NCI-H2107 treated with DMSO at 0.1 percent for 48 hours (cell line): ENCODE data around the gene NEIL1.
A peak's percentile ranks its signal among the peaks of the same experiment; 100 is the strongest.
"Not testable (repeated sequence)": the region's sequence is repeated elsewhere in the genome, so short reads cannot be mapped to it uniquely, and the experiment has no call there.

ENCODE experiments used
- DNase-seq: peaks from one replicate; lab custom pipeline; 2025; ENCODE audit not compliant: unreplicated experiment; lab: John Stamatoyannopoulos, UW

NEIL1 gene, protein sequence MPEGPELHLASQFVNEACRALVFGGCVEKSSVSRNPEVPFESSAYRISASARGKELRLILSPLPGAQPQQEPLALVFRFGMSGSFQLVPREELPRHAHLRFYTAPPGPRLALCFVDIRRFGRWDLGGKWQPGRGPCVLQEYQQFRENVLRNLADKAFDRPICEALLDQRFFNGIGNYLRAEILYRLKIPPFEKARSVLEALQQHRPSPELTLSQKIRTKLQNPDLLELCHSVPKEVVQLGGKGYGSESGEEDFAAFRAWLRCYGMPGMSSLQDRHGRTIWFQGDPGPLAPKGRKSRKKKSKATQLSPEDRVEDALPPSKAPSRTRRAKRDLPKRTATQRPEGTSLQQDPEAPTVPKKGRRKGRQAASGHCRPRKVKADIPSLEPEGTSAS

DNA sequence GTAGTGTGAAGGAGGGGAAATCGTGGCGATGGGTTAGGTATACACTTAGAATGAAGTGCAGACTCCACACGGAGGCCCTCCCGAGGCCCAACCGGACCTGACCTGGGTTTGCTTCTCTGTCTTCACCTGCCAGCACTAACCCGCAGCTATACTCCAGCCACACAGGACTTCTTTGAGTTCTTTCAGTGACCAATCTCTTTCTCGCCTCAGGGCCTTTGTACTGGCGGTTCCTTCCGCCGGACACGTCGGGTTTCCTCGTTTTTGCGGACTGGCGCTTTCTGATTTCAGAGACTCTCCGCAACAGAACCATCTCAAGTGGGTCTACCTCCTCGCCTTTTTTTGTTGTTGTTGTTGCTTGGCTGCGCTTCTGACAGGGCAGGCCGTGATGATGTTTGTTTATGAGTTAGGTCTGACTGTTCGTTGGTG lies at the start of gene NEIL1:
Gene NEIL1 (plus strand): TSS at position 244 of the 426 bp plus-strand sequence. CDS start 1,867 bp downstream, outside the sequence.
- peak; percentile 6 for DNase-seq

DNA sequence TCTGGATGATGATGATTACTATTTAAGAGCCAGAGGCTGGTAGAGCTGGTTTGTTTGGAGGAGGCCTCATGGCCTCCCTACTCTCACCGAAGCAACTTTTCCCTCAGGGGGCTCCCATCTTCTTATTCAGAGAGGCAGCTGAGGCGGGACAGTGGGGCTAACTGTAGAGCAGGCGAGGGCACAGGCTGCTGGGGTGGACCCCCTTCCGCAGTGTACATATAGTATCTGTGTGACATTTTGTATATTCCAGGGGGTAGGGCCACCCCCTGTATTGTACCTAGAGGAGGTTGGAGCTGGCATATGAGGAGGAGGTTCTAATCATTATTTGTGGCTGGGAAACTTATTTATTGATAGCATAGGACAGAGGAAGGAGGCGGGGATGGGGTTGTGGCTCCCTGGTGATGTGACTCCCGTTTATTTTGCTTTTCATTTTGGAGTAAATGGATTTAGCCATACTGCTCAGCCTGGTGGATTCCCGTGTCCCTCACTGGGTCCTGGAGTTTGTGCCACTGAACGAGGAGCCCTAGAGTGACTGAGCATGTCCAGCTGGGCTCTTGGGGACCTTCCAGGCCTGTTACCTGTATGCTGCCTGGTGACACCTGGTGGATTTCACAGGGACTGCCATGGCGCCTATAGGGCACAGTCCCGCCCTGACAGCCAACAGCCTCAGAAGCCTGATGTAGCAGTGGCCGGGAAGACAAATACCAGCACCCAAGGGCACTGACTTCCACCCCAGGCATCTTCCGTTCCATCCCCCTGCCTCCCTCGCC lies 48.1 kb upstream of the NEIL1 start:
- not testable (repeated sequence) for DNase-seq

DNA sequence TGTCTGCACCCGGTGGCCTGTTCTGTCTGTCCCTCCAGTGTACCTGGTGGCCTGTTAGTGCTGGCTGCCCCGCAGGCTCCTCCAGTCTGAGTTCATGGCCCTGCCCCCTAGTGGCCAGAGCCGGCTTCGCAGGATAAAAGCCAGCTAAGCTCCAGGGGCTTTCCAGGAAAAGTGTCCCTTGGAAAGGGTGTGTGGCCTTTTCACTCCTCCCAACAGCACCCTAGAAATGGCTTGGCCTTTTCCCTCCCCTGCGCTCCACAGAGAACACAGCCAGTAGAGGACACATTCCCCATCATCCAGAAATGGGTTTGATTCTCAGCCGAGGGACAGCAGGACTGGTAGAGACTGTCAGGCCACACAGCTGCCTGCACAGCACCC lies 47.5 kb upstream of the NEIL1 start:
- DNase-seq = not testable (repeated sequence)

DNA sequence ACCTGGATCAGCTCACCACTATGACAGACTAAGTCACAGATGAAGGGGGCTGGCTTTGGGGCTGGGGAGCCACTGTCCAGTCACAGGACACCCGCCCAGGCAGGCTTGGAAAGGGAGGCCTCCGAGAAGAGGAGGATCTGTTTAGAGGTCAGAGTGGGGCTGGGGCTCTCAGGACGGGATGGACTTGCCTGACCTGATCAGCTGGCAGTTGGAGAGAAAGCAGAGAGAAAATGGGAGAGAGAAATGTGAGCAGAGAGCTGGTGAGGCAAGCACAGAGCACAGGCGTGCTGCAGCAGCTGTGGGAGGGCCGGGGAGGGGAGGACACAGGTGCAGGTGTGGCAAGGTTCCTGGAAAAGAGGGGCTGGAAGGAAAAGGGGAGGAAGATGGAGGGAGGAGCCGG lies 46.8 kb upstream of the NEIL1 start:
- DNase-seq = not testable (repeated sequence)

DNA sequence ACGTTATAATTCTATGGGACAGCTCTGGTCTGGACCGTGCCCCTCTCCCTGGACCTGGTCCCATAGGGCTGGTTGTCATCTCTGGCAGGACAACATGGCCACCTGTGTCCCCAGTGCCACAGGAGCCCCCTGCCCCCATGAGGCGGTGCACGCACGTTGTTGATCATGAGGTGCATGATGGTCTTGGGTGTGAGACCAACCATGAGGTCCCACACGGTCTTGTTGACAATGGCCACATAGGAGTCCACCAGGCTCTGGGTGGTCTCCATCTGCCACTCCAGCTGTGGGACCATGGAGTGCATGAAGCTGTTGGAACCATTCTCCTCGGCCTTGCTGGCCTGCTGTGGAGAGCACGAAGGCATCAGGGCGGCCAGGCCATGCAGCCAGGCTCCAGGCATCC lies 44.5 kb upstream of the NEIL1 start:
- no peak for DNase-seq

DNA sequence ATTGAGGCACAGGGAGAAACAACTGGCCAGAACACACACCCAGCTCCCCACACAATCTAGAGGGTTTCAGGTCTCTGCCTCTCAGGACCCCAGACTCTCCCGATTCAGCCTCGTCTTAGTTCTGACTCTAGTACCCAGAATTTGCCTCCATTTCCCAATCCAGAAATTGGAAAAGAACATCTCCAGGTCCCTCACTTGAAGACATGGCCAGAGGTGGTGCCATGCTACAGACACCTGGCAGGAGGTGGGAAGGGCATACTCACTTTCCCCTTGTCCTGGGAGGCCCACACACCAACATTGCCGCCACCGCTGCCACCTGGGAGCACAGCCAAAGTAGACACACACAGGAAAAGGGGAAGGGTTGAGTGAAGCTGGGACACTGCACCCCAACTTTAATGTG lies 44.1 kb upstream of the NEIL1 start:
- DNase-seq = not testable (repeated sequence)

DNA sequence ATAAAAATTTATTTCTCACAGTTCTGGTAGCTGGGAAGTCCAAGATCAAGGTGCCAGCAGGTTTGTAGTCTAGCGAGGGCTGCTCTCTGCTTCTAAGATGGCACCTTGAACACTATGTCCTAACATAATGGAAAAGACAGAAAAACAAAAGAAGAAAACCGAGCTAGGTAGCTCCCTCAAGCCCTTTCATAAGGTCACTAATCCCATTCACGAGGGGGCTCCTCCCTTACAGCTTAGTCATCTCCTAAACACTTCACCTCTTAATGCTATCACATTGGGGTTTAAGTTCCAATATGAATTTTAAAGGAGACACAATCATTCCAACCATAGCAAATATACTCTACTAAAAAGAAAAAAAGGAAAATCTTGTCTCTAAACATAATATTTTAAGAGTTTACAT lies 40.7 kb upstream of the NEIL1 start:
- no peak for DNase-seq

DNA sequence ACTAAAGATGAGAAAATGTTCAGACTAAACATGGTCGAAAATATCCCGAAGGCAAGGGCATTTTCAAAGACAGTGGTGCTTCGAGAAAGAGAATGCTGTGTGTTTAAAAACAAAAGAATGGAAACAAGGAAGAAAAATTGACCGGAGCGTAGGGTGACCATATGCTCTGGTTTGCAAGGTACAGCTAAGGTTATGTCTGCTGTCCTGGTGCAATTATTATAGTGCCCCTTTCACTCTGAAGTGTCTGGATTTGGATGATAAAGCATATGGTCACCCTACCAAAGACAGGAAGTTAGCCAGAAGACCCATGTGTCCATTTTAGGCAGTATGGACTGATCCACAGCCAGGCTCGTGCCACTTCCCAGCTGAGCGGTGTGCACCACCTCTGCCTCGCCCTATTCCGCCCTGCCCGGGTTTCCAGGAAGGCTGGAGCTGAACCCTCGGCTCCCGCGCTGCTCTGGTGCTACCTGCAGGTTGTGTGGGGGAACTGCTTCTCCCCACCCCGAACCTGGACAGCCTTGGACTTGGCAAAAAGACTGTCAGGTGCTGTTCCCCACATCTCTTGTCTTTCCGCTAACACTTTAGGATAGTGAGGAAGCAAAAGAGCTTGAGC lies 39.0 kb upstream of the NEIL1 start:
- DNase-seq = peak; percentile 30

DNA sequence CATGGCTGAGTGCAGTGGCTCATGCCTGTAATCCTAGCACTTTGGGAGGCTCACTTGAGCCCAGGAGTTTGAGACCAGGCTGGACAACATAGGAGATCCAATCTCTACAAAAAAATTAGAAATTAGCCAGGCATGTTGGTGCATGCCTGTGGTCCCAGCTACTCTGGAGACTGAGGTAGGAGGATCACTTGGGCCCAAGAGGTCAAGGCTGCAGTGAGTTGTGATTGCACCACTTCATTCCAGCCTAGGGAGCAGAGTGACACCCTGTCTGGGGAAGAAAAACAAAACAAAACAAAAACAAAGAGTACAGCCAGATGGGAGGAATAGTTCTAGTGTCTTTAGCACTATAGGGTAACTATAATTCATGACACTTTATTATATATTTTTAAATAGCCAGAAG lies 37.1 kb upstream of the NEIL1 start:
- DNase-seq = no peak

DNA sequence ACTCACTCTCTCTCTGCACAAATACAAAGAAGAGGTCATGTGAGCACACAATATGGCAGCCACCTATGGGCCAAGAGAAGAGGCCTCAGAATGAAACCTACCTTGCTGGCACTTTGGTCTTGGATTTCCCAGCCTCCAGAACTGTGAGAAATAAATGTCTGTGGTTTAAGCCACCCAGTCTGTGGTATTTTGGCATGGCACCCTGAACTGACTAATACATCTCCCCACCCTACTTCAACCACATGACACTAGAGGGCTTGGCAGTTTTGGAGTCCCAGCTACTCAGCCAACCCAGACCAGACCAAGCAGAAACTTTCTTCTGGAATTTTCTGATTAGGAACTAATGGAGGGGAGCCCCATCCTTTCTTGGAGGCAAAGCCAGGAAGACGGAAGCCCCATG lies 34.3 kb upstream of the NEIL1 start:
- not testable (repeated sequence) for DNase-seq

DNA sequence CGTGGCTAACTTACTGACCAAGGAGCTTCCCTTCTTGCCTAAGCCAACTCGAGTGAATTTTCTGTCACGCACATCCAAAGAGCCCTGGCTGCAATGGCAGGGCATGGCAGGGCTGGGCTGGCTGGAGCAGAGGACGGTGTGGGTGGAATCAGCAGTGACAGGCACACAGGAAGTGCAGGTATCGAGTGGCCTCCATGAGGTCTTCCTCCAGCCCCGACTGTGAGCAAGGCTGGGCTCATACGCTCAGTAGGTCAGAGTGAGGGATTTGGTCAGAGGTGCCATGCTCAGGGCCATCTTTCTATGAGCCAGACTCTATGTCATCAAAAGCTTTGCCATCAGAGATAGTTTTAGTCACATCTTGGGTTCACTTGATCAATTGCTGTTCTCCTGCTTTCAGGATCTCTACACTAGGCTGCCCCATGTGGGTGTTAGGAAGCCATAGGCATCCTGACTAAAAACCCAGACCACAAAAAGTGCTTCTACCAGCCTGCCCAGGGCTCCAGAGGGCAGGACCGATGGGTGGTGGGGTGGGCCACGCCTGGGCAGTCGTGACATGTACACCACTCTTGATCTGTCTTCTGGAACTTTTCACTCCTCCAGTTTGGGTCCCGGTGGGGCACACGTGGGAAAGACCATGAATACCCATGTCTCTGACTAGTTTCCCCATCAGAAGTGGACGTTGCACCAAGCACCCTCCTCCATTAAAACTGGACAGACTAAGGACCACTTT lies 33.6 kb upstream of the NEIL1 start:
- no peak for DNase-seq

DNA sequence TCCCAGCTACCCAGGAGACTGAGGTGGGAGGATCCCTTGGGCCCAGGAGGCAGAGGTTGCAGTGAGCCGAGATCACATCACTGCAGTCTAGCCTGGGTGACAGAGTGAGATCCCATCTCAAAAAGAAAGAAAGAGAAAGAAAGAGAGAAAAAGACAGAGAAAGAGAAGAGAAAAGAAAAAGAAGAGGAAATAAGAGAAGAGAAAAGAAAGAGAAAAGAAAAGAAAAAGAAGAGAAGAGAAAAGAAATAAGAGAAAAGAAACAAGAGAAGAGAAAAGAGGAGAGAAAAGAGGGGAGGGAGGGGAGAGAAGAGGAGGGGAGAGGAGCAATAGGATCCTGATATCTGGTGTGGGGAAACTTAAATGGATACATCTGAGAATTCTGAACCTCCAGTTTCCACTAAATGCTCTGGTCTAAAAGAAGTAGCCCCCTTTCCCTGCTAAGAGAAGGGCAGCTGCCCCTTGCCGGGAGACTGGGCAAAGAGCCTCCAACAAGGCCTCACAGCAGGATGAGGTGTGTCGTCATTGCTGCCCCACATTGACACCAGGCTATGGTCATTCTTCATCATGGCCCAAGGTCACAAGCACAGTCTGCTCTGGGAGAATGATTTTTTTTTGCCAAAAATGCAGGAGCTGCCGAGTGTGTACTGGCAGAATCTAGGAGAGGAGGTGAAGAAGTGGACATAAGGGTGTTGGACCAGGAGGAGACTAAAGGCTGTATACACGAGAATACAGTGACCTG lies 32.1 kb upstream of the NEIL1 start:
- no peak for DNase-seq

DNA sequence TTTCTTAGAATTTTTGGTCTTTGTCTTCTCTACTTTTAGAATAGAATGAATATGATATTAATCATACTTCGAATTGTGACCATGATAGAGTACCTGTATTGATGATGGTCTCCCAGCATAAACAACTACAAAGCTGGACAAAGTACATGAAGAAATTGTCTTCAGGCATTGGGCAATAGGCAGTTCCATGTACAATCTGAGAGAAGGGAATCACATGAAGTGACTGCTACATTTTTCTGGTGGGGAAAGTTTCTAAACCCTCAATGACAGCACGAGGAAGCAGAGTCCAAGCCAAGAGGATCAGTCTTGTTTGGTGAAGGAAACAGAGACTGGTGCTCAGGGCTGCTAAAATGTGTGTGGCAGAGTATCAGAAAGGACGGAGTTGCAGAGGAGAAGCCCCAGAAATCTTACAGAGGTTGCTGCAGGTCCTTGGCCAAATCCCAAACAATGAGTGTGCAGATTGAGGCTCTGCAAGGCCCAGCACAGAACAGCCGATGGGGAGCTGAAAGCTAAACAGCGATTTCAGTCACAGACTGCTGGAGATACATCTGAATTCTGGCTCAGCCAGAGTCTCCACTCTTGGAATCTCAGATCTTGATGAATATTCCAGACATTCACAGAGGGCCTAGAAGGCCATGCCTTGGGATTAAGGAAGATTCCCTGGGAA lies 27.5 kb upstream of the NEIL1 start:
- not testable (repeated sequence) for DNase-seq

DNA sequence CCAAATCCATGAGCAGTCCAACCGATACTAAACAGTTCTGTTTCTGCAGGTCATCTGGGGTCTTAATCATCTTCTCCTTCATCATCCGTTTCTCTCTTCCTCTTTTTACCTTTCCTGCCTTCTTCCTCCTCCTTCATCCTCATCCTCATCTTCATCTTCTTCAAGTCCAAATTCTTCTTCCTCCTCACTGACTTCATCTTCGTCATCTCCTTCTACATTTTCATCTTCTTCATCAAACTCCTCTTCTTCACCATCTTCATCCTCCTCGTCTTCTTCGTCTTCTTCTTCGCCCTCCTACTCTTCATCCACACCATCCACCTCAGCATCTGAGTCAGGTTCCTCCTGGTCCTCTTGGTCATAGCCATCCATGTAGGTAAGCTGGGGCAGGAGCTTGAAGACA lies 25.1 kb upstream of the NEIL1 start:
- no peak for DNase-seq

DNA sequence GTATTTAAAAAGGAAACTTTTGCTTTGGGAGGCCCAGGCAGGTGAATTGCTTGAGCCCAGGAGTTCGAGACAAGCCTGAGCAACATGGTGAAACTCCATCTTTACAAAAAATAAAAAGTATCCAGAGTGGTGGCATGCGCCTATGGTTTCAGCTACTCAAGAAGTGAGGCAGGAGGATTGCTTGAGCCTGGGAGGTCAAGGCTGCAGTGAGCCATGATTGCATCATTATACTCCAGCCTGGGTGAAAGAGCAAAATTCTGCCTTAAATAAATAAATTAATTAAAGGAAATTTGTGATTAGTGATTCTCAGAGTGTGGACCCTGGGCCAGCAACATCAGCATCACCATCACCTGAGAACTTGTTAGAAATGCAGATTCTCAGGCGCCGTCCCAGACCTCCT lies 20.9 kb upstream of the NEIL1 start:
- DNase-seq = no peak

DNA sequence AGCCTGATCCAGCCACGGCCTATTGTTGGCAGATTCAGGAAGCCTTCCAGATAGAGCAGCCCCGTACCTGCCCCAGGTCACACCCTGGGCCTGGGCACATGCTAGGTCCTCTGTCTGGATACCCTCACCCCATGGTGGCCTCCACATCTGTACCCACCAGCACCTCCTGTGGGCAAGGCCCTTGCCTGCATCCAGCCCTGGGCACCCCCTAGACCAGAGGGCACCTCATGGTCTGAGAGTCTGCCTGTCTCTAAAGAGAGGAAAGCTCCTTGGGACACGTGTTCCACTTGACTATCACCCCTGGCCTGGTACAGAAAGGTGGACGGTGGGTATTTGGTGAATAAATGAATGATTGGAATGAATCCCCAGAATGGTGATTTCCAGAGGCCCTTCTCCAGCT lies 19.8 kb upstream of the NEIL1 start:
- DNase-seq = no peak

DNA sequence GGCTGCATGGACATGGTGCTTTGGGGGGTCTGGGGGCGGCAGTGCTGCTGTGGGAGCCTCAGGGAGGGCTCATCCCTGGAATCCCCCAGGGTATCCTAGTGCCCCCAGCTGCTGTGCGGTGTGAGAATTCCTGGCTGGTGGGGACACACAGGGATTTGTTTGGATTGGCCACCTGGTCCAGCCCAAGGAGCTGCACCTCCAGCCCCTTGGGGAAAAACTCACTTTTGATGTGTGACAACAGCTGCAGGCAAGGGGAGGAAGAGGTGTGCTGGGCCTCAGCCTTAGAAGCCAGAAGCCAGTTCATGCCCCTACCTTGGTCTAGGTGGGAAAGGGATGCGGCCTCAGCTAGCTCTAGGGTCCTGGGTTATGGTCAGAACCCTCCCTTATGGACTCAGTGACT lies 19.3 kb upstream of the NEIL1 start:
- no peak for DNase-seq

DNA sequence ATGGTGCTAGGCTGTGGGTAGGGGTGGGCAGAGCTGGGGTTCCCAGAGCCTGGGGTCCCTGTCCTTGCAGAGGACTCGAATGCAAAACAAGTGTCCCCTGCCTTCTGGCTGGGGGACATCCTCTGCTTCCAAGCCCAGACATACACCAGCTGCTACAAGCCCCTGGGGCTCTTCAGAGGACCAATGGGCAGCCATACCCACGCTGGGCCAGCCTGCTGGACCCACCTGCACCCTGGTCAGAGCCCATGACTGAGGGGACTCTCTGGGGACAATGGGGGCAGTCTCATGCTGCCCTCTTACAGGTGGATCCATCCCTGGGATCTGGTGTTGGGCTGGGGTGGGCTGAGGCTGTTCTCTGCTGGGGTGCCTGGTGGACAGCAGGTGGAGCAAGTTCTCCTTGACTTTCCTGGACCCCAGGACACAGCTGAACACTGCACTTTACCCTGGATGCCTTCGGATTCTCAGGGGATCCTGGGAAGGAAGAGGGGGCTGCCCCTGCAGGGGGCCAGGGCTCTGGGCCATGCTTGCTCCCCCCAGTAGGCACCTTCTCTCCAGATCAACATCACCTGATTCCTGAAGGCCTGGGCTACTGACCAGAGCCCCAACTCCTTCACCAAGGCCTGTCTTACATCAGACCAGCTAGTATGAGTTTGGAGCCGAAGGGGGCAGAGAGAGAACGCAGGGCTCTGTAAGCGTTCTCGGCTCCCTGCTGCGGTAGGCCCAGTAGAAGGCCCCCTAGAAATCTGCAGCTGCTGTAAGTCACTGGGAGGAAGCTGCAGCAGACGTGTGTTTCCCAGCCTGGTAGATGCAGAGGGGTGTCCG lies 18.1 kb upstream of the NEIL1 start:
- no peak for DNase-seq

DNA sequence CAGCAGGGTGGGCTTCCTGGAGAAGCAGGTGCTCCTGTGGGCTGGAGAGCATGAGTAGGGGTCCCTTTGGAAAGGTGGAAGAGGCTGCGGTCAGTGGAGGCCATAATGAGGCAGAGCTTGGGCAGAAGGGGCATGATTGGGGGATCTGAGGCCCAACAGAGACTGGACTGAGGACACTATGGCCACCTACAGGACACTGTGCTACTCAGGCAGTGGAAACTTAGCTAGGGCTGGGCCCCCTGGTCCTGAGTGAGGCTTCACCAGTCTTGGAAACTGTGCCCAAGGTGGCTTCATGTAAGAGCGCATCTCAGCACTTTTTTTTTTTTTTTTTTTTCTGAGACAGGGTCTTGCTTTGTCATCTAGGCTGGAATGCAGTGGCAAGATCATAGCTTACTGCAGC lies 17.3 kb upstream of the NEIL1 start:
- no peak for DNase-seq
